NCI-H128 (cell line): Measurements from ENCODE around the gene CLASP1.
"Not testable (repeated sequence)": the region's sequence is repeated elsewhere in the genome, so short reads cannot be mapped to it uniquely, and the experiment has no call there.

ENCODE experiments used
- DNase-seq: peaks from one replicate; lab custom pipeline; 2025; ENCODE audit not compliant: unreplicated experiment; lab: John Stamatoyannopoulos, UW

The CLASP1 gene

DNA sequence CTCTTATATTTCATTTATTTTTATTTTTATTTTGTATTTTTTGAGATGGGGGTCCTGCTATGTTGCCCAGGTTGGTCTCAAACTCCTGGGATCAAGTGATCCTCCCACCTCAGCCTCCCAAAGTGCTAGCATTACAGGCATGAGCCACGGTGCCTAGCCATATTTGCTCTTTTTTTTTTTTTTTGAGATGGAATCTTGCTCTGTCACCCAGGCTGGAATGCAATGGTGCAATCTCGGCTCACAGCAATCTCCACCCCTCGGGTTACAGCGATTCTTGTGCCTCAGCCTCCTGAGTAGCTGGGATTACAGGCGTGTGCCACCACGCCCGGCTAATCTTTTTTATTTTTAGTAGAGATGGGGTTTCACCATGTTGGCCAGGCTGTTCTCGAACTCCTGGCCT is 317.9 kb downstream of the CLASP1 start:
- not testable (repeated sequence) for DNase-seq

DNA sequence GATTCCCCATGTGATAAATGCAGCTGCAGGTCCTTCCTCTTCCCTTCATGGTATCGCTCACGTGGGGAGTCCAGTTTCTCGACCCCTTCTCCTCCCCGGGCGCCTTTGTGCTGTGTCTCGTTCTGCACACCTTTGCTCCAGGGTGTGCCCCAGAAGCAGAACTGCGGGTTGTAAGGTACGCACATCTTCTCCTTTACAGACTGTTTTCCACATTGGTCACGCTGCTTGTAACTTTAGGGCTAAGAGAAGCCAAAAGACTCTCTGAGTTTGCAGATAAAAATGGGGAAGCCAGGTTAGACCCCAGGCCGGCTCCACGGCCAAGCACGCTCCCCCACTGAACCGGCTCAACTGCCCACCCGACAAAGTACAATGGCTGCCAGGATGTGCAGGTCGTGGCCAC is 318.3 kb downstream of the CLASP1 start:
- DNase-seq = no peak

DNA sequence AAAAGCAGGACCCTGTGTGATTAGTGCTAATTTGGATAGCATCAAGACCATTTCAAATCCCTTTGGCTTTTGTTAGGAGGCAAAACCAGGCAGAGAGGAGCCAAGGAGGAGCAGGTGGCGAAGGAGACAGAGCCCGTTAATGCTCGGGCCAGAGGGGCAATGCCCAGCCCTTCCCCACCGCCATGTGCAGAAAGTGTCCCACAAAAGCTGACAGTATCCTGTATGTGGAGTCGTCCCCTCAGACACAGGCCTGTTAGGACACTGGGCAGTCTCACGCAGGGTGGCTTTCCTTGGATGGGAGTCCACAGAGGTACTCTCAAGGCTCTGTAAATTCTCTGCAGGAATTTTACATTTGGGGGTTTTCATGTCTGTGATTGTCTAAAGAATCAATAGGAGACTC is 319.5 kb downstream of the CLASP1 start:
- no peak for DNase-seq

DNA sequence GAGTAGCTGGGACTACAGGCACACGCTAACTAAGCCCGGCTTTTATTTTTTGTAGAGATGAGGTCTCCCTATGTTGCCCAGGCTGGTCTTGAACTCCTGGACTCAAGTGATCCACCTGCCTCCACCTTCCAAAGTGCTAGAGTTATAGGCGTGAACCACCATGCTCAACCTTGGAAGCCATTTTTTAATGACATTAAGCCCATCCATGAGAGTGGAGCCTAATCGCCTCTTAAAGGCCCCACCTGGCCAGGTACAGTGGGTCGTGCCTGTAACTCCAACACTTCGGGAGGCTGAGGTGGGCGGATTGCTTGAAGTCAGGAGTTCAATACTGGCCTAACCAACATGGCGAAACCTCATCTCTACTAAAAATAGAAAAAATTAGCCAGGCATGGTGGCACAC is 322.6 kb downstream of the CLASP1 start:
- no peak for DNase-seq

DNA sequence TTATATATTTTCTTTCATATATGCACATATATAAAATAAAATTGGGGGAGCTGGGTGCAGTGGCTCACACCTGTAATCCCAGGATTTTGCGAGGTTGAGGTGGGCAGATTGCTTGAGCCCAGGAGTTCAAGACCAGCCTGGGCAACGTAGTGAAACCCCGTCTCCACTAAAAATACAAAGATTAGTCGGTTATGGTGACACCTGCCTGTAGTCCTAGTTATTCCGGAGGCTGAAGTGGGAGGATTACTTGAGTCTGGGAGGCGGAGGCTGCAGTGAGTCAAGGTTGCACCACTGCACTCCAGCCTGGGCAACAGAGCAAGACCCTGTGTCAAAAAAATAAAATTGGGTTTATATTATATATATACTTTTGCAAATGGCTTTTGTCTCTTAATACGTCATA is 324.7 kb downstream of the CLASP1 start:
- DNase-seq = no peak

DNA sequence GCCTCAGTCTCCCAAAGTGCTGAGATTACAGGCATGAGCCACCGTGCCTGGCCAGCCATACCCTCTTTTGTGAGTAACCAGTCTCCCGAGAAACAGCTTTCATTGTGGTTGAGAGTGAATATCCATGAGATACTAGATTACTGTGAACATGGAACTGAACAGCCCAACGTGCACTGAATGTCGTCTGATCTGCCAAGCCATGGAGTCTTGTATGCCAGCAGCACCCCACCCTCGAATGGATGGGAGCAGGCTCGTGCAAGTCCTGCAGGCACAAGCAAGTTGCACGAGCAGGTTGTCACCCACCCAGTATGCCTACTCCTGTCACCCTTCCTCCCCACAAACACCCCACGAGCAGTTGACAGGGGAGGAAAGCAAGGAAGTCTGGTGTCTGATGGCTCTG is 327.8 kb downstream of the CLASP1 start:
- no peak for DNase-seq

DNA sequence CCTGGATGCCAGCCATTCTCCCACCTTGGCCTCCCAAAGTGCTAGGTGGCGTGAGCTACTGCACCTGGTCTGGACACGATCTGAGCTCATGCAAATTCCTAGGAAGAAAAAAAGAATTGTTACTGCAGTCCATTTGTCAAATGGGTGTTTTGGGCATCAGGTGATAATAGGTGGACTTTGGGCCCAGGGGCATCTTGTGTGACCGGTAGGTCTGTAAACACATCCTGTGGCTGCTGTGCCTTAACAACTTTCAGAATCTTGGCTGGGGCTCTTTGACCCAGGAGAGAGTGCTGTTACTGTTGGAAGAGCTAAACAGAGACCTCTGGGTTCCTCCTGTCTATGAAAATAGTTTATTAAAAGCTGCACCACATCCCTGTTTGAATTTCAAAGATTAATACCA is 329.3 kb downstream of the CLASP1 start:
- DNase-seq = no peak

DNA sequence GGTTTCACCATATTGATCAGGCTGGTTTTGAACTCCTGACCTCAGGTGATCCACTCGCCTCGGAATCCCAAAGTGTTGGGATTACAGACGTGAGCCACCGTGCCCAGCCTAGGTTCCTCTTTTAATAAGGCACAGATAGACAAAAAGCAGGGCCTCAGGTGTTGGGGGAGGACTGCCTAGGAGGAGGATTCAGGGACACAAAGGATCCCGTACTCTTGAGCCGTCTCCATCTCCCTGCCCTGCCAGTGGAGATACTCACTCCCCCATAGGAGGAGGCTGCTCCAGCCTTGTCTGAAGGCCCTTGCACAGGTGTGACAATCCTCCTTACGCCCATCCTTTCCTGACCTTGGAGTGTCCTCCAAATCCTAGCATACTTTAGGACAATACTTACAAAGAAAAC is 332.3 kb downstream of the CLASP1 start:
- no peak for DNase-seq

DNA sequence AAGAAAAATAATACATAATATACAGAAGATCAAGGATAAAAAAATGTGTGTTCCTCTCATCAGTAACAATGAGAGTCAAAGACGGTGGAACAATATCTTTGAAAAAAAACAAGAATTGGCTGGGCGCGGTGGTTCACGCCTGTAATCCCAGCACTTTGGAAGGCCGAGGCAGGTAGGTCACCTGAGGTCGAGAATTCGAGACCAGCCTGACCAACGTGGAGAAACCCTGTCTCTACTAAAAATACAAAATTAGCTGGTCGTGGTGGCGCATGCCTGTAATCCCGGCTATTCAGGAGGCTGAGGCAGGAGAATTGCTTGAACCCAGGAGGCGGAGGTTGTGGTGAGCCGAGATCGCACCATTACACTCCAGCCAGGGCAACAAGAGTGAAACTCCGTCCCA is 335.6 kb downstream of the CLASP1 start:
- not testable (repeated sequence) for DNase-seq

DNA sequence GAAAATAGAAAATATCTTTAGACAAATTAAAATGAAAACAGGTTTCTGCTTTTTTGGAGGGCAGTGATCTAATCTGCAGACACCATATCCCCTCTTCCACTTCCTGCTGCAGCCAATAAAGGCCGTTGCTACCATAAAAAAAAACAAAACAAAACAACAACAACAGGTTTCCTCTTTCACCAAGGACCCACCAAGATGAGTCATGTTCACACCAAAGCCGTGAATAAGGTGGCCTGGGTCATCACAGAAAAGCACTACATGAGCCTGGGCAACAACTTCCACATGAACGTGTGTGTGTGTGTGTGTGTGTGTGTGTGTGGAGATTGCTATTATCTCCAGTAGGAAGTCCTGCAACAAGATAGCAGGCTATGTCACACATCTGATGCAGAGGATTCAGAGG is 339.5 kb downstream of the CLASP1 start:
- no peak for DNase-seq

DNA sequence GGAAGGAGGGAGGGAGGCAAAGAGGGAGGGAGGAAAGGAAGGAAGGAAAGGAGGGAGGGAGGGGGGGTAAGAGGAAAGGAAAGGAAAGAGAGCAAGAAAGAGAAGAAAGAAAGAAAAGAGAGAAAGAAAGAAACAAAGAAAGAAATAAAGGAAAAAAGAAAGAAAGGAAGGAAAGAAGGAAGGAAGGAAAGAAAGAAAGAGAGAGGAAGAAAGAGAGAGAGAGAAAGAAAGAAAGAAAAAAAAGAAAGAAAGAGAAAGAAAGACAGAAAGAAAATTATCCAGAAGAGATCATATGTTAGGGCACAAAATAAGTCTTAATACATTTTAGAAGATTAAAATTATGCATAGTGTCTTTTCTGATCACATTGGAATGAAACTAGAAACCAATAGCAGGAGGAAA is 339.9 kb downstream of the CLASP1 start:
- DNase-seq = no peak

DNA sequence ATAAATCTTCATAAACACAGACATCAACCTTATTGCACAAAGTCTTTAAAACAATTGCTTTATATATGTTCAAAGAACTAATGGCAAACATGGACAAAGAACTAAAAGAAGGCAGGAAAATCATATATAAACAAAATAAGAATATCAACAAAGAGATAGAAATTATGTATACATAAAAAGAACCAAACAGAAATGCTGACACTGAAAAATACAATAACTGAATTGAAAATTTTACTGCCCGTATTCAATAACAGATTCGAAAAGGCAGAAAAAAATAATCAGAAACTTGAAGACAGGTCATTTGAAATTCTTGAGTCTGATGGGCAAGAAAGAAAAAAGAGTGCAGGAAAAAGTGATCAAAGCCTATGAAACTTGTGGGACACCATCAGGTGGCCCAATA is 342.2 kb downstream of the CLASP1 start:
- DNase-seq = no peak

DNA sequence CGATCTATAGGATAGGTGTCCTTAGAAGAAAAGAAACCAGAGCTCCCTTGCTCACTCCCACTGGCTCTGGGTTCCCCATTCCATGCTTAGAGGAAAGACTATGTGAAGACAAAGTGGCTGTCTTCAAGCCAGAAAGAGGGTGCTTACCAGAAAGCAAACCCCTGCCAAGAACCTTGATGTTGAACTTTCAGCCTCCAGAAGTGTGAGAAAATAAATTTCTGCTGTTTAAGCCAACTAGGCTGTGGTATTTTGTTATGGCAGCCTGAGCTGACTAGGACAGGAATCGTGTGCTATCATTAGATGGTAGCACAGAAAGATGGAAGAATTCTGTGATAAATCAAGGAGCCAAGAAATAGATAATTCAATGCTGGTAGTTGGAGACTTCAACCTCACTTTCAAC is 344.3 kb downstream of the CLASP1 start:
- DNase-seq = no peak

DNA sequence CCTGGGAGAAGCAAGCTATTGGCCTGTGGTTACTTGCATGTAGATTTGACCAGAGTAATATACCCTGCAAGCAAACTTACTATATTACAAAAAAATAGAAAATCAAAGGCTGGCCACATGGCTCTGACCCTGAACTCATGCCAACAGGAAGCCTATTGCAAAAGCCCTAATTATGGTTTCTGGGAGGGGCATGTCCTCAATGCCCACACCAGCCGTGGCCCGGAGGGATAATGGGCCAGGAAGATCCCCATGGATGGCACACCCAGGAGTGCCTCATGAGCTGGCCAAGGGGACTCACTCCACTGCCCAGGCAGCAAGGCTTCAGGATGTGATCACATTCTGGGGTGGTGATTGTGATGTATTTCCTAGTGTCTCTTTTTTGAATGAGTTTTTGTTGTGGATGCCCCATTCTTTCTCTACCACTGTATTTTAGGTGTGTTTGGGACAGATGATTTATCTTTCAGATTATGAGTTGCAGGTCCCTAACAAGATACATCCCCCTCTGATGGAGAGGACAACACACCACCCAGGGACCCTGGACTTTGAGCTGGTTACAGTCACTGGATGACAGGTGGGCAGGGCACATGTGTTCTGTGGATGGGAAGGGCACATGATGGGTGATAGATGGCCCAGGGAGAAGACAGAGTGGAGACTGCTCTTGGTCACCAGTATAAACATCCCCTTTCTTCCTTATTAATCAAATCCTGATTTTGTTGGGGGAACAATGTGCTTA is 345.6 kb downstream of the CLASP1 start:
- no peak for DNase-seq

DNA sequence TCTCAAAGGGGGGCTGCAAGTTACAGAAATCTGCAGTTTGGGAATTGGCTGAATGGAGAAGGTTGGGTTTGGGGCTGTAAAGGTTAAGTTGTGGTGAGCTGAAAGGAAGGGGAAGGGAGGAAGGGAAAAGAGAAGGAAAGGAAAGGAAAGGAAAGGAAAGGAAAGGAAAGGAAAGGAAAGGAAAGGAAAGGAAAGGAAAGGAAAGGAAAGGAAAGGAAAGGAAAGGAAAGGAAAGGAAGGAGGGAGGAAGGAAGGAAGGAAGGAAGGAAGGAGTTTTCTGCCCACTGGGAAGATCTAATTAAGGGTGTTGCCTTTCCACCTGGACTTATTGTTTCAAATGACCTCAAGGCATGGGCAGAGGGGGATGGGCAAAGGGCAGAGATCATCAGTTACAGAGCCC is 348.1 kb downstream of the CLASP1 start:
- not testable (repeated sequence) for DNase-seq

DNA sequence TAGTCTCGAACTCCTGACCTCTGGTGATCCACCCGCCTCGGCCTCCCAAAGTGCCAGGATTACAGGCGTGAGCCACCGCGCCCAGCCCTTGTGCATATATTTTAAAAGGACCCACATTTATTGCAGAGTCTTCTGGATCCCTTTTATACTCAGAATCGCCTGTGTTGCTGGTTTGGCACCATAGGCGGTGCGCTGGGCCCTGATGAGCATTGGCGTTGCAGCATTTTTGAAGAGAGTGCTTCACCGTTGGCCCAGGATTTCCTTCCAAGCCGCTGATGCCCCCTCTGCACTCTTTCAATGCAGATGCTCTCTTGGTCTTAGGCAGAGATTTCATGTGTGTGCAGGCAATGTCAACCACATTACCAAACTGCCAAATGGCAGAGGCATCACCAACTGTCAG is 350.8 kb downstream of the CLASP1 start:
- DNase-seq = no peak

DNA sequence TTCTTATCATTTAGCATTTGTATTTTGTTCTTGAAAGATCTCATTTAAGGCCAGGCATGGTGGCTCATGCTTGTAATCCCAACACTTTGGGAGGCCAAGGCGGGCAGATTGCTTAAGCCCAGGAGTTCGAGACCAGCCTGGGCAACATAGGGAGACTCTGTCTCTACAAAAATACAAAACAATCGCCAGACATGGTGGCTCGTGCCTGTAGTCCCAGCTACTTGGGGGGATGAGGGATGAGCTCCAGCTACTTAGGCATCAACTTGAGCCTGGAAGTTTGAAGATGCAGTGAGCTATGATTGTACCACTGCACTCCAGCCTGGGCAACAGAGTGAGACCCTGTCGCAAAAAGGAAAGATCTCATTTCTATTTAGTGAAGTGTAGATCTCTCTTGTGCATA is 351.4 kb downstream of the CLASP1 start:
- DNase-seq = not testable (repeated sequence)

DNA sequence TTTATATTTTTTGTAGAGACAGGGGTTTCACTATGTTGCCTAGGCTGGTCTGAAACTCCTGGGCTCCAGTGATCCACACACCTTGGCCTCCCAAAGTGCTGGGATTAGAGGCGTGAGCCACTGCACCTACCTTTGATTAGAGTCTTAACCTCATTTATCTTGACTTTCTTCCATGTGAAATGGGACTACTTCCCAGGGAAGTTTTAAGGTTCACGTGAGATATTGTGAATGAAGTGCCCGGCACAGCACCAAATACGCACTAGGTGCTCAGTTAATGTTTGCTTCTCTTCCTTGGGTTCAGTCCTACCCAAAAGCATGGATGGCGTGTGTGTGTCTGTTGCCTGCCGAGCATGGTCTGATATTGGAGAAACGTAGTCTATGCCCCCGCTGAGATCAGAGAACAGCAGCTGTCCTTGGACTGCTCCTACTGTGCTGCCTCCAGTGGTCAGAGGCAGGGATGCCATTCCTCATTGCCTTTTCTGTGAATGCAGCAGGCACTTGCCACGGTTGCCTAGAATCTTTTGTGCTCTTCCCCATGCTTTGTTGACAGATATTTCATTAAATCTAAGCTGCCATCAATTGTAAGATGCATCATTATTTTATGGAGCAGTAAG is 351.9 kb downstream of the CLASP1 start:
- no peak for DNase-seq

DNA sequence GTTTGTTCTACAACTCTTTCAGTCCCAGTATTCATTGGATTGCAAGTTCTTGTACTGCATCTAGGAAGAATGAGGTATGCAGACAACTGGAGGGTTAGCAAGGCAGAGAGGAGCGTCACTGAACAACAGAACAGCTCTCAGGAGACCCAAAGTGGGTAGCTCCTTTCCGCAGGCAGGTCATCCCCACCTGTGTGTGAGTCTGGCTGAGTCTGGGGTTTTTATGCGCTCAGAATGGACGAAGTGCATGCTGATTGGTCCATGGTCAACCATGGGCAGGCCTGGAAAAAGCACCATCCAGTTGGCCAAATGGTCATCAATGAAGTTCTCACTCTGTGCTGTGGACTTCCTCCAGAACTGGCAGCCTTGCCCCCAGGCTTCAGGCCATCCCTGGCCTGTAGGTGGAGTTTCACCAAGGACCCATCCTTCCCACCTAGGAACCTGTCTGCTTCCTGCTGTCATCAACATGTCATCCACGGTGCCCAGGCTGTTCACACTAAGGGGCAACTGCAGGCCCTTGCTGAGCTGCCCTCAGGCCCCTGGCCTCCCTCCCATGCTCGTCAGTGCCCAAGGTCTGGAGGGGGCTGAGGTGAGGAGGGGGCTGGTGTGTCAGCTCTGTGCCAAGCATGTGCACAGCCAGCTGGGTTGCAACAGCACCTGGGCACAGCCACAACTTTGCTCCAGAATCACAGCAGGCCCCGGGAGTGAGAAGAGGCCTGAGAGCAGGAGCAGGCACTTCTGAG is 353.2 kb downstream of the CLASP1 start:
- DNase-seq = no peak

DNA sequence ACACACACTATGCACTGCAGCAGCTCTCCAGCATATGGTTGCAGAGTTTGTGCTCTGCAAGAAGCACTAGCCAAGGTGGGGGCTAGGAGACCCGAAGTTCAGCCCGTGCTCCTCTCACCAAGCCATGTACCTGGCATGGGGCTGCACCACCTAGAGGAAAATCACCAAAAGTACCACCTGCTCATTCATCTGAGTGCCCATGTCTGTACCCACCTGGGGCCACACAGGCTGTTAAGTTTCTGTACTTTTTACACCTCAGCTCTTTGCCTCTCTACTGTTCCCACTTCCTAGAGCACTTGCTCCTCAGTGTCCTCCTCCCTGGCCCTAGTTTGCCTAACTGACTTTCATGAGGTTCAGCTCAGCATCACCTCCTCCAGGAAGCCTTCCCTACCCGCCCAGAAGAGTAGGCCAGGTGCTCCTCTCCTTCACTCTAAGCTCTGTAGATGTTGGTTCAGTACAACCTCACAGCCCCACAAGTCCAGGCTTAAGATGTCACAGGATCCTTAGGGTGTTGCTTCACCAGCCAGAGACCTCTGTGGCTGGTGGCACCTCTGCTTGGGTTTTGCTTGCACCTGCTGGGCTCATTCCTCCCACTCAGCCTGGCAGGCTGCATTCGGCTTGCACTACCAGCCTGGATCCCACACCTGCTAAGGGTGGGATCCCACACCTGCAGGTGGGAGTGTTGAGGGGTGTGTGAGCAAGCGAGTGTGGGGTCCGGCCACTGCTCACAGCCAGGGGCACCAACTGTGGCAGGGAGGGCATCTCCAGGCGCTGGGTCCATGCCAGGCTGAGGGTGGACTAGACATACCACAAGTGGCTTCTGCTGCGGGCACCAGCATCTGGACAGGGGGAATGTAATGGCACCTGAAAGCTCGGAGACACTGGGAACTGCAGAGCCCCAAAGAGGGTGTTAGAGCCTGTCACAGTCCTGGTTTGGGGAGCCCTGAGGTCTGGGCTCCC is 354.1 kb downstream of the CLASP1 start:
- no peak for DNase-seq
